ENCODE data around the gene WDR4. TPM values are rescaled to one million over a fixed set of nuclear protein-coding genes. Genes with fewer than 3 reads are reported as not detected.

Gene WDR4
- total and polyA plus RNA-seq, 2 of the 13 experiments (the other 11 are each of a cell fraction or from before 2014, with no cell fraction given): 11.3 to 14.4 TPM

- no peak for TF ChIP-seq ZNF644 (CRISPR knock-in tag; IDR thresholded peaks at IDR 0.05; ENCODE audit: low read depth)
Observed at GRCh38 chr21:42811960-42812359, 67.4 kb downstream of the WDR4 start (continued).

DNA sequence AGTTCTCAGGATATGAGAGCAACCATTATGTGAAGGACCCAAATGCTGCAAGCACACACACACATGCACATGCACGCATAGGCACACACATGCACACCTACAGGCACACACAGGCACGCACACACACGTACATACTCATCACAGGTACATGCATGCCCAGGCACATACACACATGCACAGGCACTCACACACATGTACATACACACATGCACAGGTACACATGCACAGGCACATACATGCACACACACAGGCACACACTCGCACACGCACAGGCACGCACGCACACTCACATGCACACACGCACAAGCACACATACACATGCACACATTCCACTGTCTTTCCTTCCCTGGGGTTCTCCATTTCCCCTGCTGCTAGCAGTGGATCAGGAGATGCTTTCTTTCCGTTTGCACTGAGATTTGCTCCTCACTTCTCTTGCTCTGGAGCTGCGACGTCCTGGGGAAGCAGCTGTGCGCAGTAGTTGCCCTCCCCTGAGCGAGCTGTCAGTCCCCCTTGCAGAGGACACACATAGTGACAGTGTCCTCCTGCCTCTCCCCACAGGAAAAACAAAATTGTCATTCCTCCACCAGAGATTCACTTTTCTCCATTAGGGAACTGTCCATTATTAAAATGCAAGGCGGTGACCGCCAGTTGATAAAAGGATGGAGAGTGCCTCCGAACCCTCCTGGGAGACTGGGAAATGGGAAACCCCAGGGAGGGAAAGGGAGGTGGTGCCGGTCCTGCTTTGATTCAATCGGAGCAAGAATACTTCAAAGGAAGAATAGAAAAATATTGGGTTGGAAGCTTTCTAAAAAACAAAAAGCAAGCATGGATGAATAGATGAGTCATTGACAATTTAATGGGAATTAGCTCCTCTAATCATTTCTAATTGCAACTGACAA, 69.5 kb downstream of the WDR4 start:
- DNase-seq (ENCODE audit: low spot score) (no peak), ATAC-seq (no peak), FAIRE-seq (no peak)
- H4K20me1 ChIP-seq (ENCODE audit: insufficient read depth, low read length): no peaks in the 10 kb centered on the region
- intact Hi-C loops (cut with micrococcal nuclease; ENCODE audit: unreplicated experiment): no loop called here
- H3K36me3 ChIP-seq (replicated peaks in 1 of 2; ENCODE audit: control insufficient read depth in 1 of 2, insufficient read depth in 2 of 2, low read length in 2 of 2): no peaks in the 10 kb centered on the region
- no peak overlapping the region for H3K4me3 ChIP-seq (replicated peaks in 1 of 3; ENCODE audit: insufficient read depth in 1 of 3, low read depth in 2 of 3, low read length in 3 of 3)
- ChIA-PET POLR2A (no interaction called here), CTCF (ENCODE audit: low intra/inter-chr PET ratio, low total read pairs) (no interaction called here)
- peaks cover 35% of the 10 kb centered on the region for H3K4me1 ChIP-seq (ENCODE audit: insufficient read depth, low read length)
- no peaks in the 10 kb centered on the region for H3K79me2 ChIP-seq (ENCODE audit: insufficient read depth, low read length)
- H3K9me3 ChIP-seq (ENCODE audit: low read length): peaks cover 5% of the 10 kb centered on the region
- TF ChIP-seq NFYC (CRISPR knock-in tag; IDR thresholded peaks at IDR 0.05) (no peak), MNT (IDR thresholded peaks at IDR 0.05) (peak; percentile 83), RNF2 (conservative IDR thresholded peaks at IDR 0.05; ENCODE audit: low read depth) (no peak), ZNF33A (CRISPR knock-in tag; IDR thresholded peaks at IDR 0.05; ENCODE audit: borderline replicate concordance) (no peak), ZBTB7B (CRISPR knock-in tag; IDR thresholded peaks at IDR 0.05) (no peak), ZSCAN12 (CRISPR knock-in tag; IDR thresholded peaks at IDR 0.05) (no peak), ETV5 (CRISPR knock-in tag; IDR thresholded peaks at IDR 0.05; ENCODE audit: borderline replicate concordance) (no peak), POLR2G (IDR thresholded peaks at IDR 0.05; ENCODE audit: low read depth, low read length) (no peak), MIER2 (CRISPR knock-in tag; IDR thresholded peaks at IDR 0.05) (no peak), GABPA (IDR thresholded peaks at IDR 0.05; ENCODE audit: low read depth, low read length) (0 out of 2 replicates have a peak, but pooled peaks have one; percentile 16), GABPA (CRISPR knock-in tag; IDR thresholded peaks at IDR 0.05; ENCODE audit: low read depth) (no peak), HINFP (CRISPR knock-in tag; IDR thresholded peaks at IDR 0.05; ENCODE audit: low read depth) (no peak)
- TF ChIP-seq, protein P1, sequence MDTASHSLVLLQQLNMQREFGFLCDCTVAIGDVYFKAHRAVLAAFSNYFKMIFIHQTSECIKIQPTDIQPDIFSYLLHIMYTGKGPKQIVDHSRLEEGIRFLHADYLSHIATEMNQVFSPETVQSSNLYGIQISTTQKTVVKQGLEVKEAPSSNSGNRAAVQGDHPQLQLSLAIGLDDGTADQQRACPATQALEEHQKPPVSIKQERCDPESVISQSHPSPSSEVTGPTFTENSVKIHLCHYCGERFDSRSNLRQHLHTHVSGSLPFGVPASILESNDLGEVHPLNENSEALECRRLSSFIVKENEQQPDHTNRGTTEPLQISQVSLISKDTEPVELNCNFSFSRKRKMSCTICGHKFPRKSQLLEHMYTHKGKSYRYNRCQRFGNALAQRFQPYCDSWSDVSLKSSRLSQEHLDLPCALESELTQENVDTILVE (CRISPR knock-in tag; IDR thresholded peaks at IDR 0.05): no peak
- H3K4me2 ChIP-seq (ENCODE audit: low read depth, low read length): no peak overlapping the region
- no peak overlapping the region for H3K9ac ChIP-seq (ENCODE audit: insufficient read depth, low read depth, low read length)
- H3K27ac ChIP-seq (ENCODE audit: extremely low read length, insufficient read depth, low read length): no peak overlapping the region
- 94% methylated on average over 18 of the region's 18 CpGs for WGBS (ENCODE audit: low lambda C conversion rate)
- in situ Hi-C loops (cut with HindIII; ENCODE audit: extremely low pct_ligation_motif_present, low pct_unique_long_range_greater_than_20kb): loop anchor here (10.0 kb wide), 1 partner anchor 105 kb away; no protein-coding TSS in a partner anchor
- BruUV-seq (replicated peaks): no TSS peak
- no peak overlapping the region for H2AFZ ChIP-seq (ENCODE audit: low read length)
- H3K27me3 ChIP-seq (ENCODE audit: control insufficient read depth in 1 of 2, insufficient read depth in 2 of 2, low read length in 2 of 2): no peaks in the 10 kb centered on the region; a peak in 1 of 5 replicates

All from HepG2 (cell line).